HG02610 (cell line): ENCODE measurements around the gene IFT27.
A peak's percentile ranks its signal among the peaks of the same experiment; 100 is the strongest.

Source experiments
- ATAC-seq: cut with Tn5 transposase; IDR thresholded peaks from one replicate; pipeline ENCODE4 v1.9.1; 2021; ENCODE audit warnings: mild to moderate bottlenecking, moderate library complexity; ENCODE audit not compliant: unreplicated experiment

IFT27 gene

GRCh38 chr22:36797911-36798673, 22.2 kb upstream of the IFT27 start:
- no peak for ATAC-seq

- ATAC-seq = no peak
Measured at GRCh38 chr22:36797374-36797773, 21.5 kb upstream of the IFT27 start.

GRCh38 chr22:36796552-36797175, 20.7 kb upstream of the IFT27 start:
- ATAC-seq = no peak

- no peak for ATAC-seq
Measured at GRCh38 chr22:36795633-36796032, 19.7 kb upstream of the IFT27 start.

- peak; percentile 72 for ATAC-seq
Measured at GRCh38 chr22:36790648-36791047, 14.7 kb upstream of the IFT27 start.

- ATAC-seq = no peak
Measured at GRCh38 chr22:36787204-36787988, 11.5 kb upstream of the IFT27 start.

GRCh38 chr22:36783743-36784142, 7.8 kb upstream of the IFT27 start:
- no peak for ATAC-seq

GRCh38 chr22:36781656-36782627, 6.0 kb upstream of the IFT27 start:
- peak; percentile 56 for ATAC-seq

GRCh38 chr22:36778020-36778419, 2.1 kb upstream of the IFT27 start:
- no peak for ATAC-seq

- ATAC-seq = no peak
Measured at GRCh38 chr22:36776722-36777121, 803 bp upstream of the IFT27 start.

- no peak for ATAC-seq
Measured at GRCh38 chr22:36775586-36775963, 344 bp downstream of the IFT27 start.

GRCh38 chr22:36773935-36774334, 2.0 kb downstream of the IFT27 start:
- ATAC-seq = no peak

- ATAC-seq = no peak
Measured at GRCh38 chr22:36772451-36772850, 3.5 kb downstream of the IFT27 start.

GRCh38 chr22:36771356-36772063, 4.4 kb downstream of the IFT27 start:
- no peak for ATAC-seq

- ATAC-seq = no peak
Measured at GRCh38 chr22:36770513-36771231, 5.2 kb downstream of the IFT27 start.

GRCh38 chr22:36769541-36770512, 6.1 kb downstream of the IFT27 start:
- ATAC-seq = no peak

- ATAC-seq = no peak
Measured at GRCh38 chr22:36768616-36769015, 7.3 kb downstream of the IFT27 start.

- ATAC-seq = no peak
Measured at GRCh38 chr22:36768141-36768540, 7.8 kb downstream of the IFT27 start.
